Renal pelvis (tissue), 4 donors: Measurements from ENCODE around the gene OSTC. TPM values are rescaled to one million over a fixed set of nuclear protein-coding genes. Genes with fewer than 3 reads are reported as not detected.

Experiments
- DNase-seq: peaks from one replicate; pipeline ENCODE4 v3.0.0-alpha.2; 2013
- polyA plus RNA-seq, 3 donors: library from polyadenylated mRNA; unstranded; fragments of 120-200 nt; gene quantifications; one replicate each; pipeline ENCODE4 v1.2.1, GENCODE V29; 2013; ENCODE audit not compliant: insufficient read length in 3 of 3

OSTC gene
- polyA plus RNA-seq, 3 donors = 220 to 250 (median 222) TPM

GRCh38 chr4:108626056-108626455, 24.3 kb upstream of the OSTC start:
- no peak for DNase-seq

DNA sequence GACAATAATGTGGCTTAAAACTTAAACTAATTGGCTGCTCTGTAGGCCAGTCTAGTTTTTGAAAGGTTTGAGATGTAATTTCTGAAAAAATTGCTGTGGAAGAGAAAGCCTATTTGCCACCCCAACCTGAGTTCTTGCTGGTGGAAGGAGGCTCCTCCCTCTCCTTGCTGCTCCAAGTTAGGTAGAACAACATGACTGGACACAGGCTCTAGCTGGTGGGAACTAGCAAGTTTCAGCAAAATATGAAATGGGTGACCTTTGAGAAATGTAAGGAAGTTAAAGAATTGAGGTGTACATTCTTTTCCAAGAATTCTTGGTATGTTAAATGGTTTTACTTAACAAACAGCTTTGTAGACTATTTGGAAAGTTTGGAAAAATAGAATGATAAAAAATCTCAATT, 22.0 kb upstream of the OSTC start:
- DNase-seq = no peak

GRCh38 chr4:108635070-108635655, 15.2 kb upstream of the OSTC start:
- no peak for DNase-seq

- no peak for DNase-seq
Measured at GRCh38 chr4:108636246-108636645, 14.2 kb upstream of the OSTC start.

GRCh38 chr4:108637856-108638255, 12.5 kb upstream of the OSTC start:
- no peak for DNase-seq

DNA sequence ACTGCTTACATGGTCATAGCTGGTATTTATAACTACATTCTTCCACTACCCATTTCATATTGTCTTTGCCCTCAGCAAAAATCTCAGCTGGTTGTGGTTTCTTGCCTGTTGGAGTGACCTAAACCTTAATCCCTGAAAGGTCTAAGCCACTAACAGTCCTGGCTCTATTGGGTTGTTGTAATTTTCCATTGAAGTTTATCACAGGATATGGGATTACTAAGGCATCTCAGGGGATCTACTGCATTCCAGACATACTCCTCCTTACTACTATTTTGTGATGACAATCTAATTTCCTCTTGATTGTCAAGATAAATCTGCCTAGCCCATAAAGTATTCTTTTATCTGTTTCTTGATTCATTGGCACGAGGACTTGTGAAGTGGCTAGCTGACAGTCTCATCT, 6.2 kb upstream of the OSTC start:
- DNase-seq = no peak

- DNase-seq = no peak
Measured at GRCh38 chr4:108646706-108647105, 3.7 kb upstream of the OSTC start.

DNA sequence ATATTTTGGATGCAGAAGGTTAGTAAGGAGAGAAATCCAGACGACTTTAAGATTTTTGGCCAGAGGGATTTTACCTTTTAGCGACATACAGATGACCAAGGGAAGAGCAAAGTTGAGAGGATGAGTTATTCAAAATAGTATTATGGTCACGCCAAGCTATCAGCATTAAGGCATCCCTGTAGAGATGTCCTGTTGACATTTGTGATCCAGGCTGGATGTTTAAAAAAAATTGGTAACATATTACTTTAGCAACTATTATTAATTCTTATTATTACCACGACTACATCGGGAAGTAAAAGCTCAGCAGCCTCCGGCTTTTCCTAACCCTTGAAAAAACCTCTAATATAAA, 562 bp upstream of the OSTC start:
- DNase-seq = no peak

DNA sequence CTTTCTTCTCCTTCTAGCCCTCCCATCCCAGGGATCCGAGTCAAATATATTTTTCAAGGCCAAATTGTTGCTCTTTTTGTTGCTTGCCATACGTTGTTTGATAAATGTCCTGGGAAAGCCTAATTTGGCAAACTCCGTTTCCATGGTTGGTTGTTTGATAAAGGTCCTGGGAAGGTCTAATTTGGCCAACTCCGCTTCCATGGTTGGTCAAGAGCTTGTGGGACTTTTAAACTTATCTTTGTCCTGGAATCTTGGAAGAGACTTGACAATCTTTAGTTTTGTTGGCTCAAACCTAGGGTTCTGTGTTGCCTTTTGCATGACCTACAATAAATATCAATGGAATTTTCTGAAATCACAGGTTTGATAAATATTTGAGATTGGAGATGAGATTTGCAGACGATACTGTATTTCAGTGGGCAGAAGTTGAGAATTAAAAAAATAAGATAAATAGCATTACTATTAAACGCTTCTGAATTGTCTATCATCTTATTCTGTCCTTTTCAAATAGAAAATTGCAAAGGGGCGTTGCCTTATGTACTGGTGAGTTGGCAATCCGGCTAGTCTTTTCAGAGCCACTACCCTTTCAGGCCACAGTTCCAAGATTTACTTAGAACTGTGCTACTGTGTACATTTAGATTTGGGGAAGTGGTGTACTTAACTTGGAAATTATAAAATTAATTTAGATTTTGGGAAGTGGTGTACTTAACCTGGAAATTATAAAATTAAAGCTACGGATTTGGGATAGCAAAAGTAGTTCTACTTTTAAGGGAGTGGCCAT, 804 bp downstream of the OSTC start:
- DNase-seq = peak; percentile 15

GRCh38 chr4:108662629-108663028, 12.2 kb downstream of the OSTC start:
- peak; percentile 77 for DNase-seq

GRCh38 chr4:108674356-108674977, 24.1 kb downstream of the OSTC start:
- no peak for DNase-seq

DNA sequence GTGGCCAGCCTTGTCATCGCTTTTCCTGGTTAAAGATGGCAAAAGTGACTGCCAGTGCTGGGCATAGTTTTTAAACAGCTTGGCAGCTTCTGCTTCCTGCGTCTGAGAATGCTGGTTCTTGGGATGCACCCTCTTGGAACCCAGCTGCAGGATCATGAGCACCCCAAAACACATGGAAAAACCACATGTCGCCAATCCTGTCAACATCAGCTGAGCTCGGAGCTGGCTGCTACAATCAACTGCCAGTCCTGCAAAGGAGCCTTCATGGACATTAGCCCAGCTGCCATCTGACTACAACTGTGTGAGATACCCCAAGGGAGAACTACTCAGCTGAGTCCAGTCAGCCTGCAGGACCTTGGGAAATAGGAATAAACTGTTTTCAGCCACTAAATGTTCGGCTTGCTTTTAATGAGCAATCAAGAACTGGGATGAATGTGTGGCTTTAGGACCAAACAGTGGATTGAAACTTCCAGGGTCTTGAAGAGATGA, 31.0 kb downstream of the OSTC start:
- no peak for DNase-seq

- DNase-seq = peak; percentile 4
Measured at GRCh38 chr4:108683479-108683878, 33.1 kb downstream of the OSTC start.

GRCh38 chr4:108685036-108685686, 34.8 kb downstream of the OSTC start:
- no peak for DNase-seq

- no peak for DNase-seq
Measured at GRCh38 chr4:108690738-108691137, 40.3 kb downstream of the OSTC start.

- no peak for DNase-seq
Measured at GRCh38 chr4:108693211-108693610, 42.8 kb downstream of the OSTC start.

- DNase-seq = no peak
Measured at GRCh38 chr4:108693819-108694218, 43.4 kb downstream of the OSTC start.

DNA sequence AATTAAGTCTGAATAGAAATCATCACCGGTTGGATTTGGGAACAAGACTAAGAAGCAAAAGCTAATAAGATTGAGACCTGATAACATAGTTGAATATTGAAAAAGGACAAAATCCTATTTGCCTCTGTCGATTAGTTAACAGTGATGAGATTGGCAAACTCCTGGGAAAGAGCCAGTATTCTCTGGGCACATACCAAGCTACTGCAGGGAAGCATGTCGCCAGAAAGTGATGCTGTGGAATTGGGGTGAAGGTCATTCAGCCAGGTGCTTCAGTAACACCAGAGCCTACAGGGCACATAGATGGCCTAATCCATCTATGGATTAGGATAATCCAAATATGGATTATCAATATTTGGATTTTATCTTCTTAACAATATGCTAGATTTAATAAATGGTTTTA, 44.0 kb downstream of the OSTC start:
- DNase-seq = no peak

- DNase-seq = no peak
Measured at GRCh38 chr4:108695062-108695461, 44.7 kb downstream of the OSTC start.

DNA sequence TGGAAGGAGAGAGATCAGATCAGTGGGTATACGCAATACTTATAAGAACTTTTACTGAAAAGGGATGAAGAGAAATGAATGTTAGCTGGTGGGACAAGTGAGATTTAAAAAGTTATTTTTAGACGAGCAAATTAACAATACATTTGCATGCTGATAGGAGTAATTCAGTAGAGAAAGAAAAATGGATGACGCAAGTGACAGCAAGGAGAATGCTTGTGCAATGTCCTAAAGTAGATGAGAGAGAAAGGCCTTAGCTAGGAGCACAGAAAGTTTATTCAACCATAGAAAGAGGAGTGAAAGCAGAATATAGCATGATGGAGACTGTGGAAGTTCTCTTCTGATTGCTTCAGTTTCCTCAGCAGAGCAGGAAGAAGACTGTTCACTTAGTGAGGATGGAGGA, 45.8 kb downstream of the OSTC start:
- DNase-seq = no peak

GRCh38 chr4:108700081-108700757, 49.8 kb downstream of the OSTC start:
- DNase-seq = no peak

DNA sequence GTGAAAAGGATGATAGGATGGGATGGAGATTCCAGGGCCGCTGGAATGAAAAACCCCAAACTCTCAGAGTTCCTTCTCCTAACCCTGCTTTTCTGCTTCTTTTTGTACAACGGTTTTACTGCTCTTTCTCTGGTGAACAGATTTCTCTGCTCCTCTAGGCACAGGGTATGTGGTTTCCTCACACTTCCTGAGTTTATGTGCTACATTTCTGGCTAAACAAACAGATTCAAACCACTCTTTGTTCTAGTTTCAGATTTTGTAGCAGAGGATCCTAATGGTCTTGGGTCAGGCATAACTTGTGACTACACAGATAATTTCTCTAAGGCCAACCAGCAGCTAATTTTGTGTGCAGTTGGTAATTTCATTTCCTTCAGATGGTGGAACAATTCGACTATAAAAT, 52.6 kb downstream of the OSTC start:
- no peak for DNase-seq
